ENCODE data around the gene NLRC5. TPM values are rescaled to one million over a fixed set of nuclear protein-coding genes. Genes with fewer than 3 reads are reported as not detected.
"Not testable (repeated sequence)": the region's sequence is repeated elsewhere in the genome, so short reads cannot be mapped to it uniquely, and the experiment has no call there.

NLRC5 gene
- total RNA-seq, 1 donor, result 52.1 TPM

GRCh38 chr16:56987692-56988091 is 1.7 kb upstream of the NLRC5 start:
- H3K9me3 ChIP-seq (ENCODE audit: low read depth, low read length), result no peaks in the 10 kb centered on the region
- no peaks in the 10 kb centered on the region for H3K36me3 ChIP-seq (ENCODE audit: insufficient read depth, low read length)
- peaks cover 45% of the 10 kb centered on the region for H3K79me2 ChIP-seq (ENCODE audit: insufficient read depth, low read length)
- peak overlapping the region; percentile 87 for H3K4me2 ChIP-seq (ENCODE audit: insufficient read depth, low read length)
- H3K27ac ChIP-seq (ENCODE audit: low read depth, low read length), result no peak overlapping the region
- H3K4me3 ChIP-seq (ENCODE audit: insufficient read depth, low read length), result no peak overlapping the region
- H3K27me3 ChIP-seq (ENCODE audit: insufficient read depth, low read length), result no peaks in the 10 kb centered on the region
- H4K20me1 ChIP-seq (ENCODE audit: insufficient read depth, low read length), result no peaks in the 10 kb centered on the region
- no peak for TF ChIP-seq CTCF (IDR thresholded peaks at IDR 0.05; ENCODE audit: extremely low read depth, low read depth, low read length)
- peak; percentile 26 for DNase-seq (ENCODE audit: insufficient read length, low spot score, missing footprints)
- peaks cover 44% of the 10 kb centered on the region for H3K4me1 ChIP-seq (ENCODE audit: insufficient read depth, low read length)
- H2AFZ ChIP-seq (ENCODE audit: low read length), result no peak overlapping the region

GRCh38 chr16:56988161-56988947 is 1.0 kb upstream of the NLRC5 start:
- Histone ChIP-seq H4K20me1 (ENCODE audit: insufficient read depth, low read length) (no peaks in the 10 kb centered on the region), H3K36me3 (ENCODE audit: insufficient read depth, low read length) (no peaks in the 10 kb centered on the region), H3K27me3 (ENCODE audit: insufficient read depth, low read length) (no peaks in the 10 kb centered on the region), H3K4me1 (ENCODE audit: insufficient read depth, low read length) (peaks cover 44% of the 10 kb centered on the region), H3K4me3 (ENCODE audit: insufficient read depth, low read length) (peak overlapping the region; percentile 88), H3K79me2 (ENCODE audit: insufficient read depth, low read length) (peaks cover 52% of the 10 kb centered on the region), H3K27ac (ENCODE audit: low read depth, low read length) (peak overlapping the region; percentile 79), H3K9me3 (ENCODE audit: low read depth, low read length) (no peaks in the 10 kb centered on the region), H2AFZ (ENCODE audit: low read length) (peak overlapping the region; percentile 90), H3K4me2 (ENCODE audit: insufficient read depth, low read length) (peak overlapping the region; percentile 87)
- DNase-seq (ENCODE audit: insufficient read length, low spot score, missing footprints), result peak; percentile 81
- no peak for TF ChIP-seq CTCF (IDR thresholded peaks at IDR 0.05; ENCODE audit: extremely low read depth, low read depth, low read length)

DNA sequence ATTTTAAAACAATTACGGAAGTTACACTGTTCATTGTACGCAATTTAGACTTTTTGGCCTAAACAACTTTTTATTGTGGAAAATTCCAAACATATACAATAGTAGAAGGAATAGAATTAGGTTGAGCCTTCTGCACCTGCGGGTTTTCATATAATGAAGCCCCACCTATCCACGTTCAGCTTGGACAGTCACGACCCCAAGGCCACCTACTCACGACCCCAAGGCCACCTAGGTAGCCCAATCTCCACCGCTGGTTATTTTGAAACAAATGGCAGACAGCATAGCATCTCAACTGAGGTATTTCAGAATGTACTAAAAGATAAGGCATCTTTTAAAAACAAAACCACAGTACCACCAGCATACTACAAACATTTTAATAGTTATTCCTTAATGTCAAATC is 631 bp downstream of the NLRC5 start:
- TF ChIP-seq CTCF (IDR thresholded peaks at IDR 0.05; ENCODE audit: extremely low read depth, low read depth, low read length), result no peak
- Histone ChIP-seq H3K9me3 (ENCODE audit: low read depth, low read length) (no peaks in the 10 kb centered on the region), H4K20me1 (ENCODE audit: insufficient read depth, low read length) (no peaks in the 10 kb centered on the region), H3K27me3 (ENCODE audit: insufficient read depth, low read length) (no peaks in the 10 kb centered on the region), H3K4me1 (ENCODE audit: insufficient read depth, low read length) (peaks cover 41% of the 10 kb centered on the region), H3K36me3 (ENCODE audit: insufficient read depth, low read length) (no peaks in the 10 kb centered on the region), H3K4me2 (ENCODE audit: insufficient read depth, low read length) (peak overlapping the region; percentile 87), H3K27ac (ENCODE audit: low read depth, low read length) (peak overlapping the region; percentile 79), H2AFZ (ENCODE audit: low read length) (peak overlapping the region; percentile 90), H3K79me2 (ENCODE audit: insufficient read depth, low read length) (peaks cover 68% of the 10 kb centered on the region), H3K4me3 (ENCODE audit: insufficient read depth, low read length) (peak overlapping the region; percentile 88)
- DNase-seq (ENCODE audit: insufficient read length, low spot score, missing footprints), result no peak

DNA sequence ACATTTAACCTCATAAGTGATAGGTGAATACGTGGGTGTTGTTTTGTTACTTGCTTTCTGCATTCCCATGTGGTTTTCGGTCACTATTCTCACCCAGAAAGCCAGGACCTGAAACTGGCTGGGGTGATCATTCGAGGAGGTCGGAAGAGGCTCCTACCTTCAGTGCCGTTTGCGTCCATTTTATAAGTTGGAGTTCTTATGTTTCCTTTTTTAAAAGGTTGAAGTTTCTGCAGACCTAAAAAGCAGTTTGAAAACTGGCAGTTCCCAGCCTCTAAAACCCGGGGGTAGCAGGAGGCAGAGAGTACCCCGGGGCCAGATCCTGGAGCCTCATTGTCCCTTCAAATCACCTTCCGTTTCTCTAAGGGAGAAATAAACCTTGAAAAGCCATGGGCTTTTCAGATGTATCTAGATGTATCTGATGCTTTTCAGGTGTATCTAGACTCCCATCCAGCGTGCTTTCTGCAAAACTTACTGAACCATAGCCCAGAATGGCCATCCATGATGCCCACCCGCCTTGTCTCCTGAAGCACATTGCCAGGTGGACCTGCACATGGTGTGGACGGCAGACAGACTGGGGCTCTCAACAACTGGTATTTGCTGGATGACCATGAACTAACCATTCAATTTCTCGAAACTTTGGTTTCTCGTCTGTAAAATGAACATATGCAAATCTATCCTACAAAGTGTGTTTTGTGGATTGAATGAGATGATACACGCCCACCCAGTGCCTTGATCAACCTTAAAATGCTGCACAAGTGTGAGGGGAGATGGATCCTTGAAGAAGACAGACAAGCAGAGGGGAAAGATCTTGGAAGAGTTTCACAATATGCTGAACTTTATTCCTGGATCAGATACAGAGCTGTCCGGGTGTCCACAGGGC is 1.3 kb downstream of the NLRC5 start:
- Histone ChIP-seq H3K4me1 (ENCODE audit: insufficient read depth, low read length) (peaks cover 35% of the 10 kb centered on the region), H3K4me2 (ENCODE audit: insufficient read depth, low read length) (peak overlapping the region; percentile 87), H3K4me3 (ENCODE audit: insufficient read depth, low read length) (peak overlapping the region; percentile 88), H3K27ac (ENCODE audit: low read depth, low read length) (peak overlapping the region; percentile 79), H3K9me3 (ENCODE audit: low read depth, low read length) (no peaks in the 10 kb centered on the region), H3K36me3 (ENCODE audit: insufficient read depth, low read length) (no peaks in the 10 kb centered on the region), H3K27me3 (ENCODE audit: insufficient read depth, low read length) (no peaks in the 10 kb centered on the region), H3K79me2 (ENCODE audit: insufficient read depth, low read length) (peaks cover 74% of the 10 kb centered on the region), H4K20me1 (ENCODE audit: insufficient read depth, low read length) (no peaks in the 10 kb centered on the region), H2AFZ (ENCODE audit: low read length) (no peak overlapping the region)
- TF ChIP-seq CTCF (IDR thresholded peaks at IDR 0.05; ENCODE audit: extremely low read depth, low read depth, low read length), result no peak
- DNase-seq (ENCODE audit: insufficient read length, low spot score, missing footprints), result peak; percentile 22

GRCh38 chr16:56992431-56992830 is 3.1 kb downstream of the NLRC5 start:
- not testable (repeated sequence) for H3K4me3 ChIP-seq (ENCODE audit: insufficient read depth, low read length); H4K20me1 ChIP-seq (ENCODE audit: insufficient read depth, low read length); H2AFZ ChIP-seq (ENCODE audit: low read length); H3K4me2 ChIP-seq (ENCODE audit: insufficient read depth, low read length); DNase-seq (ENCODE audit: insufficient read length, low spot score, missing footprints); H3K36me3 ChIP-seq (ENCODE audit: insufficient read depth, low read length); H3K27me3 ChIP-seq (ENCODE audit: insufficient read depth, low read length); H3K27ac ChIP-seq (ENCODE audit: low read depth, low read length); H3K9me3 ChIP-seq (ENCODE audit: low read depth, low read length)
- Histone ChIP-seq H3K4me1 (ENCODE audit: insufficient read depth, low read length) (peaks cover 29% of the 10 kb centered on the region), H3K79me2 (ENCODE audit: insufficient read depth, low read length) (peaks cover 91% of the 10 kb centered on the region)

Data from osteoblast (primary cell).